HG02571 (cell line): ENCODE results near the gene HOOK2.
"Not testable (repeated sequence)": the region's sequence is repeated elsewhere in the genome, so short reads cannot be mapped to it uniquely, and the experiment has no call there.

ENCODE experiments used
- ATAC-seq: cut with Tn5 transposase; IDR thresholded peaks from one replicate; pipeline ENCODE4 v1.9.1; 2021; ENCODE audit warnings: mild to moderate bottlenecking, moderate library complexity; ENCODE audit not compliant: unreplicated experiment

HOOK2 gene, protein sequence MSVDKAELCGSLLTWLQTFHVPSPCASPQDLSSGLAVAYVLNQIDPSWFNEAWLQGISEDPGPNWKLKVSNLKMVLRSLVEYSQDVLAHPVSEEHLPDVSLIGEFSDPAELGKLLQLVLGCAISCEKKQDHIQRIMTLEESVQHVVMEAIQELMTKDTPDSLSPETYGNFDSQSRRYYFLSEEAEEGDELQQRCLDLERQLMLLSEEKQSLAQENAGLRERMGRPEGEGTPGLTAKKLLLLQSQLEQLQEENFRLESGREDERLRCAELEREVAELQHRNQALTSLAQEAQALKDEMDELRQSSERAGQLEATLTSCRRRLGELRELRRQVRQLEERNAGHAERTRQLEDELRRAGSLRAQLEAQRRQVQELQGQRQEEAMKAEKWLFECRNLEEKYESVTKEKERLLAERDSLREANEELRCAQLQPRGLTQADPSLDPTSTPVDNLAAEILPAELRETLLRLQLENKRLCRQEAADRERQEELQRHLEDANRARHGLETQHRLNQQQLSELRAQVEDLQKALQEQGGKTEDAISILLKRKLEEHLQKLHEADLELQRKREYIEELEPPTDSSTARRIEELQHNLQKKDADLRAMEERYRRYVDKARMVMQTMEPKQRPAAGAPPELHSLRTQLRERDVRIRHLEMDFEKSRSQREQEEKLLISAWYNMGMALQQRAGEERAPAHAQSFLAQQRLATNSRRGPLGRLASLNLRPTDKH

DNA sequence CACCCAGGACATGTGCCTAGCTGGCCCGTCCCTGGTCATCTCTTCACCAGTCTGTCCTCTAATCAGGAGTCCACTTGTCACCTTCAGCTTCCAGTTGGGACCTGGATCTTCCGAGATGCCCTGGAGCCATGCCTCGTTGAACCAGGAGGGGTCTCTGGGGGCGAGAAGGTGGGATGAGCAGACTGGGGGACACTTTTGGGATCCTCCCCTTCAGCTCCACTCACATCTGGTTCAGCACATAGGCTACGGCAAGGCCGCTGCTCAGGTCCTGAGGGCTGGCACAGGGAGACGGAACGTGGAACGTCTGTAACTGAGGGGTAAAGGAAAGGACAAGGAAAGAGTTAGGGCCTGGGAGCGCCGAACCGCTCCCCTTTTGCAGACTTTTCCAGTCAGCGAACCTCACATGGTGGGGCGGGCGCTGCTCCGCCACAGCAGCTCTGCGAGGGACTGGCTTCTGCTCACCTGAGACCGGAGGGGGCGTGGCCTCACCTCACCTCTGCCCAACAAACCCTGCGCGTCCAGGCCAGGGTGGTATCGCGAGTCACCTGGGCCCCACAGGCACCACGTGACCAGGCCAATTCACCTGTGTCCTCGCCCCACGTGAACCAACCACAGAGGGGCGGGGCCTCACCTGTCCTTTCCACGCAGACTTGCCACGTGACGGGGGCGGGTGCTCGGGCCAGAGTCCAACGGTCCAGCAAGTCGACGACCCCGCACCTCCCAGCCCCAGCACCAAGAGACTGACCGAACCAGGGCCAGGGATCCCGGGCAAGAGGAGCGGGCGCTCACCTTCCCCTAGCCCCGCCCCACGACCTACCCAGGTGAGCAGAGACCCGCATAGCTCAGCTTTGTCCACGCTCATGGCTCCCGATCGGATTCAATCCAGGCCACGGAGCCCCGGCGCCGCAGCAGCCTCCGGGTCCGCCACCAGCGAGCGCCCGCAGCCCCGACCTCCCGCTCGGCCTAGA, at the start of gene HOOK2:
Gene HOOK2, minus strand, starts transcription at position 965 of the 968 bp plus-strand sequence. Its CDS starts 103 bp downstream, at position 862.
- peak; percentile 13 for ATAC-seq

GRCh38 chr19:12821761-12822160, 46.4 kb upstream of the HOOK2 start:
- no peak for ATAC-seq

GRCh38 chr19:12817810-12818209, 42.5 kb upstream of the HOOK2 start:
- not testable (repeated sequence) for ATAC-seq

- not testable (repeated sequence) for ATAC-seq
These were observed 41.8 kb upstream of the HOOK2 start for GRCh38 chr19:12817188-12817587.

- no peak for ATAC-seq
These were observed 39.7 kb upstream of the HOOK2 start for GRCh38 chr19:12815088-12815487.

DNA sequence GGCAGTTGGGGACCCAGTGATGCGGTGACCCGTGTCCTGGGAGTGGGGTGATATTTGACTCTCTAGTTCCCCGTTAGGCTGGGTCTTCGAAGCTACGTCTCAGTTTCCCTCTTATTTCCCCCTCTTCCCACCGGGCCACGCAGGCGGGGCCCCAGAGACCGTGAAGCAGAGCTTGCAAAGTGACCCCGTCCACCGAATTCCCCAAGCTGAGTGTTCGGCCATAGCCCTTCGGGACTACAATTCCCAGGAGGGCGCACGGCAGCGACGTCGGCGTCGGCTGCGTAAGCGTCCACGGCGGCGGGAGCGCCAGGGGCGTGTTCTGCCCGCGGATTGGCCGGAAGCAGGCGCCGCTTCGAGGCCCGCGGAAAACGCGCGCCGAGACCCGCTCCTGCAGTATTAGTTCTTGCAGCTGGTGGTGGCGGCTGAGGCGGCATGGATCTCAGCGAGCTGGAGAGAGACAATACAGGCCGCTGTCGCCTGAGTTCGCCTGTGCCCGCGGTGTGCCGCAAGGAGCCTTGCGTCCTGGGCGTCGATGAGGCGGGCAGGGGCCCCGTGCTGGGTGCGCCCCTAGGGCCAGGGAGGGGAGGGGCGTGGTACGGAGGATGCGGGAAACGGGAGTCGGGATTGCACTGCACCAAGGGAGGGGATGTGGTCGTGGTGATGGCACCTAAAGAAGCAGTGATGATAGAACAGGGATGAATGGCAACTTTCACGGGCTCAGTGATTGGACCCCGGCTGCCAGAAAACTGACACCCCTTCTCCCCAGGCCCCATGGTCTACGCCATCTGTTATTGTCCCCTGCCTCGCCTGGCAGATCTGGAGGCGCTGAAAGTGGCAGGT, 31.1 kb upstream of the HOOK2 start, which contains the start of gene RNASEH2A:
Gene RNASEH2A, plus strand, starts transcription at position 343 of the 840 bp plus-strand sequence. Its CDS starts 90 bp downstream, at position 433.
- ATAC-seq = peak; percentile 64

DNA sequence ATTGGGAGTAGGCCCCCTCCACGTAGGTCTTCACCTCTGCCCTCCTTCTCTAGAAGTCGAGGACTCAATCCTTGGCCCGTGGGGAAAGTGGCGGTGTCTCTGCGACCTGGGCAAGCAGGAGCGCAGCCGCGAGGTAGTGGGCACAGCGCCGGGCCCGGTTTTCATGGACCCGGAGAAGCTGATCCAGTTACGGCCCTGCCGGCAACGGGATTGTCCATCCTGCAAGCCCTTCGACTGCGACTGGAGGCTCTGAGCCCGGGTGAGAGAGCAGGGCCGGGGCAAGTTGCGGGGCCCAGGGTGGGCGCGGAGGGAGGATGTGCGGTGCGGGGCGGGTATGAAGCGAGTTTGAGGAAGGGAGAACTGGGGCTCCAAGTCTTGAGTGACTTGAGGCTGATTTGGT, 28.7 kb upstream of the HOOK2 start:
- no peak for ATAC-seq

GRCh38 chr19:12802267-12803106, 27.1 kb upstream of the HOOK2 start:
- ATAC-seq = no peak

DNA sequence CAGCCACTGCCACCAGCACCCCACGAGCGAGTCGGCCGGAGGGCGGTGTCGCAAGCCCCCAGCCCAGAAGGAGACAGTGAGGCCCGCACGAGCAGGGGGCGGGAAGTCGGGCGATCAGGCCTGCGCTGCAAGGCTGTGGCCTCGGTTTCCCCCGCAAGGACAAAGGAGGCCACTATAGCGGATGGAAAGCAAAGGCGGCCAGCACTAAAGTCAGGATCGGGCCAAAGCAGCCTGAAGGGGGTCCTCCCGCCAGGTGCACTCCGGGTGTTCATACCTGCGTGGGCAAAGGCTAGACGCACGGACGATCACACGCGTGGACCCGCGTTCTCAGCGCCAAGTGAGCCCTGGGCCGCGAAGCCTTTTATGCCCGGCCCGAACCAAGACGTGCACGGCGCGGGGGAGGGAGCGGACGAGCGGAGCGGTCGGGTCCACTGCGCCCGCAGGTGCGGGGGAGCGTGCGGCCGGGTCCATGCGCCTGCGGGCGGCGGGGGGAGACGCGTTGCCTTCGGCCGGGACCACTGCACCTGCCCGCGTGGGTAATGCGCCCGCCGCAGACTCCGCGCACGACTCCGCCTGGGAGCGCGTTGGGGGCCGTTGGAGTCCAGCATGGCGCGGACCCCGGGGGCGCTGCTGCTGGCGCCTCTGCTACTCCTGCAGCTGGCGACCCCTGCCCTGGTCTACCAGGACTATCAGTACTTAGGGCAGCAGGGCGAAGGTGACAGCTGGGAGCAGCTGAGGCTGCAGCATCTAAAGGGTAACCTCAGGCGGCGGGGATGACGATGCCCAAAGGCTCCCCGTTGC, 26.3 kb upstream of the HOOK2 start, which contains the start of the genes PRDX2 and THSD8:
Gene PRDX2, minus strand, starts transcription at position 335 of the 801 bp plus-strand sequence. CDS start 539 bp downstream, outside the sequence.
Gene THSD8, plus strand, starts transcription at position 604 of the 801 bp plus-strand sequence. Its CDS starts 3 bp downstream, at position 607.
- no peak for ATAC-seq

- no peak for ATAC-seq
These were observed 25.6 kb upstream of the HOOK2 start for GRCh38 chr19:12800923-12801465.

- no peak for ATAC-seq
These were observed 25.1 kb upstream of the HOOK2 start for GRCh38 chr19:12800466-12800770.

GRCh38 chr19:12799742-12800465, 24.6 kb upstream of the HOOK2 start:
- ATAC-seq = no peak

GRCh38 chr19:12797607-12798006, 22.3 kb upstream of the HOOK2 start:
- not testable (repeated sequence) for ATAC-seq

- no peak for ATAC-seq
These were observed 21.8 kb upstream of the HOOK2 start for GRCh38 chr19:12797141-12797587.

GRCh38 chr19:12796146-12797071, 21.1 kb upstream of the HOOK2 start:
- ATAC-seq = no peak

GRCh38 chr19:12794971-12795381, 19.6 kb upstream of the HOOK2 start:
- ATAC-seq = no peak
